GM12892 (cell line): ENCODE measurements around the gene GDF11.

Experiments used
- DNase-seq: peaks from one replicate; pipeline ENCODE4 v3.0.0; 2011; ENCODE audit not compliant: insufficient read length
- FAIRE-seq: peaks from 2 replicates; lab custom pipeline; 2011; peaks lifted over from hg19 to GRCh38; lab: Jason Lieb, UNC
- POLR2A ChIP-seq: IDR thresholded peaks from 2 replicates; pipeline ENCODE4 v1.6.1; 2011; ENCODE audit warnings: low read depth, low read length, control low read depth
- POLR2AphosphoS5 ChIP-seq: IDR thresholded peaks from 2 replicates; pipeline ENCODE4 v1.6.1; 2011; ENCODE audit warnings: low read depth, low read length, control low read depth
- TAF1 ChIP-seq: IDR thresholded peaks from 2 replicates; pipeline ENCODE4 v1.6.1; 2011; ENCODE audit warnings: low read depth, mild to moderate bottlenecking, control low read depth, low read length, borderline replicate concordance

GDF11 gene

GRCh38 chr12:55699471-55700055 is 43.4 kb upstream of the GDF11 start:
- no peak for FAIRE-seq
- DNase-seq = no peak
- TF ChIP-seq POLR2AphosphoS5 (no peak), TAF1 (no peak)

- no peak for DNase-seq
- FAIRE-seq = no peak
- no peak for TF ChIP-seq POLR2AphosphoS5
- no peak for TF ChIP-seq TAF1
- TF ChIP-seq POLR2A = no peak
Measured at GRCh38 chr12:55700255-55701018, 42.5 kb upstream of the GDF11 start.

GRCh38 chr12:55702861-55703260 is 40.1 kb upstream of the GDF11 start:
- no peak for FAIRE-seq
- no peak for TF ChIP-seq POLR2AphosphoS5
- TF ChIP-seq POLR2A = no peak
- no peak for TF ChIP-seq TAF1
- no peak for DNase-seq

GRCh38 chr12:55703288-55703687 is 39.6 kb upstream of the GDF11 start:
- FAIRE-seq (no peak), DNase-seq (no peak)
- TF ChIP-seq POLR2AphosphoS5 (no peak), TAF1 (no peak), POLR2A (no peak)

GRCh38 chr12:55703901-55704761 is 38.8 kb upstream of the GDF11 start:
- no peak for DNase-seq
- TF ChIP-seq POLR2AphosphoS5 = no peak
- no peak for TF ChIP-seq TAF1
- TF ChIP-seq POLR2A = no peak
- no peak for FAIRE-seq

GRCh38 chr12:55704824-55705718 is 37.9 kb upstream of the GDF11 start:
- FAIRE-seq = no peak
- no peak for DNase-seq
- TF ChIP-seq TAF1 = no peak
- no peak for TF ChIP-seq POLR2A
- no peak for TF ChIP-seq POLR2AphosphoS5

- TF ChIP-seq POLR2A (no peak), POLR2AphosphoS5 (no peak), TAF1 (no peak)
- FAIRE-seq = no peak
- DNase-seq = no peak
Measured at GRCh38 chr12:55705782-55706402, 37.0 kb upstream of the GDF11 start.

GRCh38 chr12:55706568-55707218 is 36.2 kb upstream of the GDF11 start:
- FAIRE-seq (no peak), DNase-seq (no peak)
- TF ChIP-seq POLR2AphosphoS5 = no peak

GRCh38 chr12:55707219-55707671 is 35.7 kb upstream of the GDF11 start:
- no peak for TF ChIP-seq TAF1
- no peak for TF ChIP-seq POLR2A
- no peak for TF ChIP-seq POLR2AphosphoS5
- FAIRE-seq = no peak

More at GRCh38 chr12:55707219-55707671, 35.7 kb upstream of the GDF11 start:
- no peak for DNase-seq
